Neural progenitor cell (in vitro differentiated cells): Measurements from ENCODE around the gene ERC1. TPM values are rescaled to one million over a fixed set of nuclear protein-coding genes. Genes with fewer than 3 reads are reported as not detected.

ENCODE experiments used
- DNase-seq: peaks from one replicate; pipeline ENCODE4 v3.0.0-alpha.2; 2016; ENCODE audit warnings: low spot score
- H2AFZ ChIP-seq: fragments of 200-600 bp; sonication (generic); replicated peaks from 2 replicates; pipeline ENCODE4 v1.6.1; 2016; ENCODE audit warnings: antibody characterized with exemption
- H3F3A ChIP-seq: fragments of 200-600 bp; sonication (generic); 2 replicates; pipeline ENCODE4 v1.6.1; 2016; ENCODE audit warnings: antibody characterized with exemption, low read depth
- H3K27ac ChIP-seq: fragments of 200-600 bp; sonication (generic); 2 replicates; pipeline ENCODE4 v1.5.1; 2016; ENCODE audit warnings: mild to moderate bottlenecking
- H3K27me3 ChIP-seq: fragments of 200-600 bp; sonication (generic); 2 replicates; pipeline ENCODE4 v1.6.1; 2016; ENCODE audit warnings: mild to moderate bottlenecking, moderate library complexity
- H3K36me3 ChIP-seq: fragments of 200-600 bp; sonication (generic); 2 replicates; pipeline ENCODE4 v1.5.1; 2016
- H3K4me1 ChIP-seq: fragments of 200-600 bp; sonication (generic); 2 replicates; pipeline ENCODE4 v1.6.1; 2016; ENCODE audit warnings: mixed run types
- H3K4me2 ChIP-seq: fragments of 200-600 bp; sonication (generic); 2 replicates; pipeline ENCODE4 v1.6.1; 2016
- H3K4me3 ChIP-seq: fragments of 200-600 bp; sonication (generic); 2 replicates; pipeline ENCODE4 v1.5.1; 2016
- H3K79me2 ChIP-seq: fragments of 200-600 bp; sonication (generic); 2 replicates; pipeline ENCODE4 v1.6.1; 2016; ENCODE audit warnings: low read depth
- H3K9ac ChIP-seq: fragments of 200-600 bp; sonication (generic); 2 replicates; pipeline ENCODE4 v1.6.1; 2016
- H3K9me3 ChIP-seq: fragments of 200-600 bp; sonication (generic); 2 replicates; pipeline ENCODE4 v1.5.1; 2016; ENCODE audit warnings: low read depth
- H4K20me1 ChIP-seq: fragments of 200-600 bp; sonication (generic); 2 replicates; pipeline ENCODE4 v1.6.1; 2016; ENCODE audit warnings: low read depth
- H3K27ac Mint-ChIP-seq: 3 replicates; pipeline ENCODE4 v1.8.0; 2021; ENCODE audit warnings: mixed read lengths
- H3K27me3 Mint-ChIP-seq: 2 replicates; pipeline ENCODE4 v1.8.0; 2022; ENCODE audit warnings: low read depth, mild to moderate bottlenecking, inconsistent platforms, moderate library complexity, mixed read lengths; ENCODE audit not compliant: insufficient read depth
- H3K36me3 Mint-ChIP-seq: 3 replicates; pipeline ENCODE4 v1.8.0; 2021; ENCODE audit warnings: mixed read lengths
- H3K4me1 Mint-ChIP-seq: 3 replicates; pipeline ENCODE4 v1.8.0; 2021; ENCODE audit warnings: mixed read lengths
- H3K4me3 Mint-ChIP-seq: 3 replicates; pipeline ENCODE4 v1.8.0; 2021; ENCODE audit warnings: mild to moderate bottlenecking, moderate library complexity, mixed read lengths
- H3K9me3 Mint-ChIP-seq: 3 replicates; pipeline ENCODE4 v1.8.0; 2020; ENCODE audit warnings: mixed read lengths
- CTCF ChIP-seq: fragments of 200-600 bp; sonication (generic); IDR thresholded peaks from 2 replicates; pipeline ENCODE4 v1.5.1; 2017; ENCODE audit warnings: antibody characterized with exemption, mild to moderate bottlenecking
- EZH2 ChIP-seq: fragments of 200-600 bp; sonication (generic); IDR thresholded peaks from 2 replicates; pipeline ENCODE4 v1.6.1; 2017; ENCODE audit warnings: antibody characterized with exemption, mild to moderate bottlenecking, moderate library complexity
- EZH2phosphoT487 ChIP-seq: fragments of 200-600 bp; sonication (generic); IDR thresholded peaks from 2 replicates; pipeline ENCODE4 v1.6.1; 2017; ENCODE audit warnings: antibody characterized with exemption
- total RNA-seq: library from RNA; depleted of rRNA; stranded (reverse); fragments of >200 nt; gene quantifications from 2 replicates; pipeline ENCODE4 v1.2.3, GENCODE V29; 2015; ENCODE audit warnings: low replicate concordance

The ERC1 gene
- total RNA-seq, 1 donor from 2014 or later: 27.5 TPM

DNA sequence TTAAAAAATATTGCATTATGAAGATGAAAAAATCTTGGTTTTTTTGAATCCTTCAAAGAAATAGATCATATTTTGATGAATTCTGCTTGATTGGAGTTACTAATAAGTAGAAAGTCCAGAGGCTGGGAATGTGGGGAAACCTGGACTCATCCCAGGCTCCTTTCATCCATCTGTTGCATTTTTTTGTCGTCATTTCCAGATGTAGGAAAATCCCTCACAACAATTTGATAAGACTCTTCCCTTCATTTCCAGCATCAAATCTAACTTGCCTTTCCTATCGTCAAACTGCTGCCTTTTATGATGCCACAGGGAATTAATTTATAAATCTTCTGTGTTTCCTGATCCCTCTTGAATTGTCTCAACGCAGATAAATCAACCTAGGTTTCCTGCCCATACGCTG, 391.8 kb downstream of the ERC1 start:
- H3K27me3 Mint-ChIP-seq: peaks cover 3% of the 10 kb centered on the region
- Histone ChIP-seq H3K4me2 (no peak overlapping the region), H4K20me1 (peaks cover 3% of the 10 kb centered on the region), H3K4me3 (no peak overlapping the region), H3K27ac (no peak overlapping the region), H3K27me3 (no peaks in the 10 kb centered on the region), H3F3A (peaks cover 28% of the 10 kb centered on the region), H3K9ac (no peak overlapping the region), H3K36me3 (no peaks in the 10 kb centered on the region), H2AFZ (no peak overlapping the region), H3K4me1 (peaks cover 32% of the 10 kb centered on the region), H3K79me2 (no peaks in the 10 kb centered on the region), H3K9me3 (no peaks in the 10 kb centered on the region)
- no peak for DNase-seq
- no peak overlapping the region for H3K4me3 Mint-ChIP-seq
- no peak overlapping the region for H3K27ac Mint-ChIP-seq
- H3K9me3 Mint-ChIP-seq: peaks cover 13% of the 10 kb centered on the region
- H3K36me3 Mint-ChIP-seq: peaks cover 14% of the 10 kb centered on the region
- peaks cover 26% of the 10 kb centered on the region for H3K4me1 Mint-ChIP-seq
- no peak for TF ChIP-seq EZH2
- no peak for TF ChIP-seq CTCF
- TF ChIP-seq EZH2phosphoT487: no peak

GRCh38 chr12:1383758-1384157, 392.7 kb downstream of the ERC1 start:
- H3K4me2 ChIP-seq: no peak overlapping the region
- peaks cover 14% of the 10 kb centered on the region for H3K9me3 Mint-ChIP-seq
- no peak overlapping the region for H3K4me3 Mint-ChIP-seq
- H3K27me3 Mint-ChIP-seq: peaks cover 3% of the 10 kb centered on the region
- no peaks in the 10 kb centered on the region for H3K27me3 ChIP-seq
- H3K4me3 ChIP-seq: no peak overlapping the region
- H3K4me1 ChIP-seq: peaks cover 32% of the 10 kb centered on the region
- H3K27ac Mint-ChIP-seq: no peak overlapping the region
- H2AFZ ChIP-seq: no peak overlapping the region
- H3K9ac ChIP-seq: no peak overlapping the region
- peaks cover under 1% of the 10 kb centered on the region for H3K9me3 ChIP-seq
- no peak for TF ChIP-seq EZH2phosphoT487
- no peak for TF ChIP-seq EZH2
- TF ChIP-seq CTCF: no peak
- no peaks in the 10 kb centered on the region for H3K79me2 ChIP-seq
- no peak for DNase-seq
- H3K36me3 Mint-ChIP-seq: peaks cover 15% of the 10 kb centered on the region
- no peak overlapping the region for H3K27ac ChIP-seq
- no peaks in the 10 kb centered on the region for H3K36me3 ChIP-seq
- H3F3A ChIP-seq: peaks cover 28% of the 10 kb centered on the region
- peaks cover 3% of the 10 kb centered on the region for H4K20me1 ChIP-seq
- H3K4me1 Mint-ChIP-seq: peaks cover 26% of the 10 kb centered on the region

DNA sequence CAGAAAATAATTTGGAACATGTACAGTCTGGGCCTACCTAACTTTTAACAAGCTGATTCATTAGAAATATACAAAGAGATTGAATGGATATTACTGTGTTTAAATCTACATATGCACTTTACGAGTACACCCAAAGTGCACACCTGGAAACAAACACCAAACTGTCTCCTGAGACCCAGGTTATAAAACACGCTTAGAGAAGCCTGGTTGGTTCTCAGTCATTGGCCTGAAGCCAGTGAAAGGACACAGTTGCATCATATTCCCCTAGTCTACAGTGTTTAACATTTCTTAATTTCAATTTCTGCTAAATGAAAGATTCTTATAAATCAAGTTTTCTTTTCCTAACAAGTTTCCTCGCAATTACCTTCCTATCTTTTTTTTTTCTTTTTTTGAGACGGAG, 393.9 kb downstream of the ERC1 start:
- H3F3A ChIP-seq: peaks cover 26% of the 10 kb centered on the region
- Mint-ChIP-seq H3K36me3 (peaks cover 18% of the 10 kb centered on the region), H3K27ac (no peak overlapping the region), H3K4me3 (no peak overlapping the region), H3K9me3 (peaks cover 22% of the 10 kb centered on the region), H3K4me1 (peaks cover 18% of the 10 kb centered on the region), H3K27me3 (peaks cover 3% of the 10 kb centered on the region)
- H3K4me3 ChIP-seq: no peak overlapping the region
- no peak overlapping the region for H3K27ac ChIP-seq
- no peaks in the 10 kb centered on the region for H3K79me2 ChIP-seq
- H3K9me3 ChIP-seq: peaks cover 9% of the 10 kb centered on the region
- H3K4me1 ChIP-seq: peaks cover 23% of the 10 kb centered on the region
- peaks cover 5% of the 10 kb centered on the region for H3K36me3 ChIP-seq
- DNase-seq: no peak
- no peak for TF ChIP-seq EZH2
- TF ChIP-seq EZH2phosphoT487: no peak
- no peak for TF ChIP-seq CTCF
- H3K9ac ChIP-seq: no peak overlapping the region
- no peaks in the 10 kb centered on the region for H3K27me3 ChIP-seq
- no peak overlapping the region for H3K4me2 ChIP-seq
- no peak overlapping the region for H2AFZ ChIP-seq
- peaks cover 3% of the 10 kb centered on the region for H4K20me1 ChIP-seq
